Kidney (tissue), 14 donors: ENCODE measurements around the gene COP1. TPM values are rescaled to one million over a fixed set of nuclear protein-coding genes. Genes with fewer than 3 reads are reported as not detected.

Experiments
- DNase-seq, 5 donors: peaks; one replicate each; pipeline ENCODE4 v3.0.0-alpha.2; 2013 to 2020
- FAIRE-seq: peaks from 2 replicates; lab custom pipeline; 2012; peaks lifted over from hg19 to GRCh38; lab: Jason Lieb, UNC
- H3K27ac ChIP-seq, 2 donors: one replicate each; pipeline ENCODE4 v1.7.0; 2013; ENCODE audit warnings: low read depth in 2 of 2, low read length in 2 of 2, inconsistent platforms in 1 of 2
- H3K27me3 ChIP-seq: one replicate; pipeline ENCODE4 v1.7.1; 2013; ENCODE audit warnings: low read length, inconsistent platforms; ENCODE audit not compliant: control insufficient read depth, insufficient read depth
- H3K36me3 ChIP-seq, 3 donors: one replicate each; pipeline versions ENCODE4 v1.7.0 to v1.7.1; 2013; ENCODE audit warnings: low read length in 3 of 3, control low read depth in 1 of 3, inconsistent platforms in 1 of 3; ENCODE audit not compliant: insufficient read depth in 3 of 3, control insufficient read depth in 2 of 3
- H3K4me1 ChIP-seq, 3 donors: one replicate each; pipeline versions ENCODE4 v1.7.0 to v1.7.1; 2013; ENCODE audit warnings: low read length in 3 of 3, inconsistent platforms in 1 of 3, low read depth in 1 of 3; ENCODE audit not compliant: control insufficient read depth in 2 of 3, insufficient read depth in 2 of 3
- H3K4me3 ChIP-seq, 3 donors: one replicate each; pipeline versions ENCODE4 v1.7.0 to v1.8.1; 2013; ENCODE audit warnings: low read length in 3 of 3, control low read depth in 1 of 3, inconsistent platforms in 1 of 3
- H3K9ac ChIP-seq, 3 donors: one replicate each; pipeline versions ENCODE4 v1.7.0 to v1.7.1; 2013; ENCODE audit warnings: low read length in 3 of 3, control low read depth in 1 of 3, inconsistent platforms in 1 of 3
- H3K9me3 ChIP-seq, 3 donors: one replicate each; pipeline versions ENCODE4 v1.7.0 to v1.7.1; 2013; ENCODE audit warnings: low read length in 3 of 3, control low read depth in 1 of 3, inconsistent platforms in 1 of 3; ENCODE audit not compliant: control insufficient read depth in 2 of 3, insufficient read depth in 1 of 3
- intact Hi-C: fragments of 100-400 bp; cut with DNase I; formaldehyde crosslinking; loops from one replicate; pipeline ENCODE4 v1.11.1; 2022
- polyA plus RNA-seq: library from polyadenylated mRNA; stranded (reverse); fragments of 350-450 nt; fragmentation: Illumina TruSeq; extraction: RNeasy Lipid Tissue Mini Kit (QIAGEN cat#74804); gene quantifications from one replicate; pipeline ENCODE4 v1.2.3, GENCODE V29; 2014; ENCODE audit warnings: low read depth, low replicate concordance; ENCODE audit not compliant: insufficient read depth
- total RNA-seq: library from RNA; stranded (reverse); fragmentation: NEBNext Ultra II Directional; extraction: Animal tissue kit (Norgen Biotek cat#: 25700); gene quantifications from one replicate; pipeline ENCODE4 v1.2.1, GENCODE V29; 2021
- TF ChIP-seq, protein P1 (sequence below): IDR thresholded peaks from 3 replicates; pipeline ENCODE4 v1.5.1; 2012; ENCODE audit warnings: mild to moderate bottlenecking, moderate library complexity, borderline replicate concordance; ENCODE audit not compliant: insufficient read depth; ENCODE audit errors: extremely low read depth
- donor health status: control.
- donor health status: control.
- donor health status: control.
- donor health status: control.
- donor health status: control.
- donor health status: DM: yes; HTN: yes; CAD: no.
- donor health status: Normal renal cell carcinoma (clear cell type).

COP1 gene
- total and polyA plus RNA-seq, 2 donors from 2014 or later: 38.3 to 40.2 TPM

DNA sequence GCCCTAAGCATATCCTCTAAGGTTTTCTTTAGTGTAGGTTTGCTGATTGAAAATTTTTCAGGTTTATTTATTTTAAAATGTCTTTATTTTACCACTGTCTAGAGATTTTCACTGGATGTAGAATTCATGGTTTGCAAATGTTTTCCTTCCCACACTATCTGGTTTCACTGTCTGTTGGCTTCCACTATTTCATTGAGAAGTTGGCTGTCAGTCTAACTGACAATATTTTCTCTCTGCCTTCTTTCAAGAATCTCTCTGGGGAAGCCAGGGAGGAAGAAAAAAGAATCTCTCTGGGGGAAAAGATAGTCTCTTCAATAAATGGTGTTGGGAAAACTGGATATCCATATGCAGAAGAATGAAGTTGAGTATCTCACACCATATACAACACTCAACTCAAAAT, 226.0 kb downstream of the COP1 start:
- H3K36me3 ChIP-seq: peaks cover 0 to 7% (median 2%) of the 10 kb centered on the region in 3 donors
- H3K9ac ChIP-seq: no peak overlapping the region
- peaks cover 0 to 4% (median 0%) of the 10 kb centered on the region in 3 donors for H3K9me3 ChIP-seq
- no peak overlapping the region for H3K4me3 ChIP-seq
- peaks cover 0 to 5% (median 0%) of the 10 kb centered on the region in 3 donors for H3K4me1 ChIP-seq
- H3K27ac ChIP-seq: no peak overlapping the region
- DNase-seq (no peak), FAIRE-seq (no peak)
- intact Hi-C loops: no loop called here
- H3K27me3 ChIP-seq: no peaks in the 10 kb centered on the region
- TF ChIP-seq, protein P1, sequence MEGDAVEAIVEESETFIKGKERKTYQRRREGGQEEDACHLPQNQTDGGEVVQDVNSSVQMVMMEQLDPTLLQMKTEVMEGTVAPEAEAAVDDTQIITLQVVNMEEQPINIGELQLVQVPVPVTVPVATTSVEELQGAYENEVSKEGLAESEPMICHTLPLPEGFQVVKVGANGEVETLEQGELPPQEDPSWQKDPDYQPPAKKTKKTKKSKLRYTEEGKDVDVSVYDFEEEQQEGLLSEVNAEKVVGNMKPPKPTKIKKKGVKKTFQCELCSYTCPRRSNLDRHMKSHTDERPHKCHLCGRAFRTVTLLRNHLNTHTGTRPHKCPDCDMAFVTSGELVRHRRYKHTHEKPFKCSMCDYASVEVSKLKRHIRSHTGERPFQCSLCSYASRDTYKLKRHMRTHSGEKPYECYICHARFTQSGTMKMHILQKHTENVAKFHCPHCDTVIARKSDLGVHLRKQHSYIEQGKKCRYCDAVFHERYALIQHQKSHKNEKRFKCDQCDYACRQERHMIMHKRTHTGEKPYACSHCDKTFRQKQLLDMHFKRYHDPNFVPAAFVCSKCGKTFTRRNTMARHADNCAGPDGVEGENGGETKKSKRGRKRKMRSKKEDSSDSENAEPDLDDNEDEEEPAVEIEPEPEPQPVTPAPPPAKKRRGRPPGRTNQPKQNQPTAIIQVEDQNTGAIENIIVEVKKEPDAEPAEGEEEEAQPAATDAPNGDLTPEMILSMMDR: no peak

GRCh38 chr1:175978926-175979325, 228.2 kb downstream of the COP1 start:
- no peaks in the 10 kb centered on the region for H3K27me3 ChIP-seq
- FAIRE-seq (no peak), DNase-seq (no peak)
- H3K9me3 ChIP-seq: peaks cover 0 to 4% (median 0%) of the 10 kb centered on the region in 3 donors
- intact Hi-C loops: no loop called here
- H3K4me3 ChIP-seq: no peak overlapping the region
- TF ChIP-seq, protein P1: no peak
- H3K9ac ChIP-seq: no peak overlapping the region
- H3K4me1 ChIP-seq: no peaks in the 10 kb centered on the region
- no peak overlapping the region for H3K27ac ChIP-seq
- peaks cover 0 to 2% (median 0%) of the 10 kb centered on the region in 3 donors for H3K36me3 ChIP-seq

GRCh38 chr1:175978476-175978875, 228.6 kb downstream of the COP1 start:
- no peak for FAIRE-seq
- Histone ChIP-seq H3K9ac (no peak overlapping the region), H3K4me3 (no peak overlapping the region), H3K4me1 (no peaks in the 10 kb centered on the region), H3K36me3 (peaks cover 0 to 2% (median 0%) of the 10 kb centered on the region in 3 donors), H3K9me3 (peaks cover 0 to 4% (median 0%) of the 10 kb centered on the region in 3 donors), H3K27me3 (no peaks in the 10 kb centered on the region), H3K27ac (no peak overlapping the region)
- DNase-seq: no peak
- intact Hi-C loops: no loop called here
- TF ChIP-seq, protein P1: no peak
